BLaER1 (cell line): ENCODE measurements around the gene UTP18.
"Not testable (repeated sequence)": the region's sequence is repeated elsewhere in the genome, so short reads cannot be mapped to it uniquely, and the experiment has no call there.

ENCODE experiments used
- H3K27ac ChIP-seq: shearing (Covaris generic); formaldehyde crosslinking; 2 replicates; pipeline ENCODE4 v1.8.1; 2022
- H3K27me3 ChIP-seq: shearing (Covaris generic); formaldehyde crosslinking; 2 replicates; pipeline ENCODE4 v1.8.1; 2022
- H3K36me3 ChIP-seq: shearing (Covaris generic); formaldehyde crosslinking; 2 replicates; pipeline ENCODE4 v1.8.1; 2022
- H3K4me1 ChIP-seq: shearing (Covaris generic); formaldehyde crosslinking; 2 replicates; pipeline ENCODE4 v1.8.1; 2022
- H3K4me2 ChIP-seq: shearing (Covaris generic); formaldehyde crosslinking; 2 replicates; pipeline ENCODE4 v1.8.1; 2022
- H3K4me3 ChIP-seq: shearing (Covaris generic); formaldehyde crosslinking; 2 replicates; pipeline ENCODE4 v1.8.1; 2022
- H3K9ac ChIP-seq: shearing (Covaris generic); formaldehyde crosslinking; 2 replicates; pipeline ENCODE4 v1.8.1; 2022
- H3K9me3 ChIP-seq: shearing (Covaris generic); formaldehyde crosslinking; 2 replicates; pipeline ENCODE4 v1.8.1; 2022
- H4K20me1 ChIP-seq: shearing (Covaris generic); formaldehyde crosslinking; 2 replicates; pipeline ENCODE4 v1.8.1; 2022
- Cebpa-rat ChIP-seq: shearing (Covaris generic); IDR thresholded peaks from 2 replicates; pipeline ENCODE4 v1.8.1; 2022

UTP18 gene

DNA sequence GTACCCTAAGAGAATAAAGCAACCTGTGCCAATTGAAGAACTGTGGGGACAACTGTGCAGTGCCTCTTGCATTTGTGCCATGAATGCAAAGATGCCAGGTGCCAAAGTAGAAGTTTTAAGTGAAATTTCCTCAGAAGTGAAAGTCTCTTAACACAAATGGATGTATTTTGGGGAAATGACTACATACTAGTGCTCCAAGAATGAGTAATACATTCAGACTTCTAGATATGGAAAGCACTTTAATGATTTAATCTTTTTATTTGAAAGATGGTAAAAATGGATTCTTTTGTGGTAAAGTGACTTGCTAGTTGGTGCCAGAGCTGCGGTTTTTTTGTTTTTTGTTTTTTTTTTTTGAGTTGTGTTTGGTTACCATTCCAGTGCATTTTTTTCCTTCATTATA lies 15.0 kb downstream of the UTP18 start:
- no peak overlapping the region for H3K4me2 ChIP-seq
- H3K4me1 ChIP-seq: no peaks in the 10 kb centered on the region
- peaks cover 49% of the 10 kb centered on the region for H4K20me1 ChIP-seq
- peaks cover 99% of the 10 kb centered on the region for H3K36me3 ChIP-seq
- TF ChIP-seq Cebpa-rat: no peak
- no peak overlapping the region for H3K9ac ChIP-seq
- H3K9me3 ChIP-seq: no peaks in the 10 kb centered on the region
- H3K27me3 ChIP-seq: no peaks in the 10 kb centered on the region
- H3K4me3 ChIP-seq: no peak overlapping the region
- no peak overlapping the region for H3K27ac ChIP-seq

DNA sequence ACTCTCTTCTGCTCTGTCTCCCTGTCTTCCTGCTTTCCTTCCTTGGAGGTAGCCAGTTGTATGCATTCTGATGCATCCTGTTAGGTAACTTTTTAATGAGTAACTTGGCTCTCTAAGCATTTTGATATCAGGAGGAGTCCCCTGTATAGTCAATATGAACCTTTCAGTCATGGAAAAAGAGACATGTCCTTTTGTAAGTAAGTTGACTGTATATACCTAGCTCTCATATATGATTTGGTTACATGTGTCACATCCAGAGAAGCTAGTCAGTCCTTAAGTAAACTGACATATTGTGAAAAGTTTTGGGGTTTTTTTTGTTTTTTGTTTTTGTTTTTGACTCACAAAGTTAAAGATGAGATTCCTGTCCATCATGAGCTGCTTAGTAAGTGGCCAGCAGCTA lies 18.8 kb downstream of the UTP18 start:
- H3K9ac ChIP-seq: no peak overlapping the region
- H4K20me1 ChIP-seq: peaks cover 23% of the 10 kb centered on the region; the same call in 1 of the 2 replicates
- TF ChIP-seq Cebpa-rat: no peak
- H3K4me3 ChIP-seq: no peak overlapping the region
- H3K36me3 ChIP-seq: peaks cover 85% of the 10 kb centered on the region
- no peak overlapping the region for H3K4me2 ChIP-seq
- no peaks in the 10 kb centered on the region for H3K27me3 ChIP-seq
- no peak overlapping the region for H3K27ac ChIP-seq
- peaks cover 10% of the 10 kb centered on the region for H3K4me1 ChIP-seq
- no peaks in the 10 kb centered on the region for H3K9me3 ChIP-seq

DNA sequence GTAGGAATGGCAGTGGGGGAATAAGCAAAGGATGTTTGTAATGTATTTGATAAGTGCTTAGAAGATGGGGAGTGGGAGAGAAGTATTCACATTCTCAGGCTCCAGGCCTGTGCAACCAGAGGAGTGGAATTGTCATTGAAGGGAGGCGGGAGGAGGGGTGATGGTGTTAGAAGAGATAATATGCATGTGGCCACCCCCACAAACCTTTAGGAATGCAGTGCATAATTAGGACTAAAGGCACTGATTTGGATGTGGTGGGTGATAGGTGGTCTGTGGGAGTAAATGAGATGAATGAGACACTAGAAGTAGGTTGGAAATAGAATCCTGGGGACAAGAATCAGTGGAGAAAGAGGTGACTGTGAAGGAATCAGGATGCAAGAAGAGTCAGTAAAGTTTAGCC lies 27.1 kb downstream of the UTP18 start:
- Histone ChIP-seq H3K36me3 (peaks cover 98% of the 10 kb centered on the region), H3K27me3 (no peaks in the 10 kb centered on the region), H3K4me2 (no peak overlapping the region), H3K4me1 (no peaks in the 10 kb centered on the region), H3K9ac (no peak overlapping the region), H3K9me3 (no peaks in the 10 kb centered on the region), H4K20me1 (peaks cover 25% of the 10 kb centered on the region; the same call in 1 of the 2 replicates), H3K4me3 (no peak overlapping the region), H3K27ac (no peak overlapping the region)
- no peak for TF ChIP-seq Cebpa-rat

DNA sequence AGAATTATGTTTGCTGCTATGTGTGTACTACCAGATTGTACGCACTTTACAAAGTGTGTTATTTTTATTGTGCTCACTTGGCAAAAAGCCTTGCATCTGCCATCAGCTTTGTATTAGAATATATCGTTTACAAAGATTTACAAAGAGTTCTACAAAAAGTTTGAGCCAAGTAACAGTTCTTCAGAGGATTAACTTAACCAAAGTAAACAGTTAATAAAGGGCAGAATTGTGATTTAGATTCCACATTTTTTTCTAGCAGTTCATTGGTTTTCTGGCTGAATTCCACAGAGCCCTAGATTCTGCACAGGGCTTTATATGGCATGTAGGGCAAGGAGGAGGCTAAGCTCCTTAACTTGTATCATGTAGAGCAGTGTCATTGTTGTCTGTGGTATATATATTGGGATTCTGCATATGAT lies 29.4 kb downstream of the UTP18 start:
- H3K27ac ChIP-seq: no peak overlapping the region
- no peaks in the 10 kb centered on the region for H3K4me1 ChIP-seq
- H3K9ac ChIP-seq: no peak overlapping the region
- H3K36me3 ChIP-seq: peaks cover 97% of the 10 kb centered on the region
- H3K9me3 ChIP-seq: peaks cover 9% of the 10 kb centered on the region
- H3K27me3 ChIP-seq: no peaks in the 10 kb centered on the region
- no peak overlapping the region for H3K4me3 ChIP-seq
- no peak for TF ChIP-seq Cebpa-rat
- peaks cover 13% of the 10 kb centered on the region; the same call in 1 of the 2 replicates for H4K20me1 ChIP-seq
- no peak overlapping the region for H3K4me2 ChIP-seq

DNA sequence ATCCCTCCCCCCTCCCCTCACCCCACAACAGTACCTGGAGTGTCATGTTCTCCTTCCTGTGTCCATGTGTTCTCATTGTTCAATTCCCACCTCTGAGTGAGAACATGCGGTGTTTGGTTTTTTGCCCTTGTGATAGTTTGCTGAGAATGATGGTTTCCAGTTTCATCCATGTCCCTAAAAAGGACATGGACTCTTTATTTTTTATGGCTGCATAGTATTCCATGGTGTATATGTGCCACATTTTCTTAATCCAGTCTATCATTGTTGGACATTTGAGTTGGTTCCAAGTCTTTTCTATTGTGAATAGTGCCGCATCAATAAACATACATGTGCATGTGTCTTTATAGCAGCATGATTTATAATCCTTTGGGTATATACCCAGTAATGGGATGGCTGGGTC lies 34.0 kb downstream of the UTP18 start:
- not testable (repeated sequence) for H3K9me3 ChIP-seq, H3K27ac ChIP-seq, H3K9ac ChIP-seq, H3K27me3 ChIP-seq, H3K4me1 ChIP-seq, H3K4me3 ChIP-seq, H3K4me2 ChIP-seq
- peaks cover 85% of the 10 kb centered on the region for H3K36me3 ChIP-seq
- H4K20me1 ChIP-seq: peaks cover 25% of the 10 kb centered on the region

DNA sequence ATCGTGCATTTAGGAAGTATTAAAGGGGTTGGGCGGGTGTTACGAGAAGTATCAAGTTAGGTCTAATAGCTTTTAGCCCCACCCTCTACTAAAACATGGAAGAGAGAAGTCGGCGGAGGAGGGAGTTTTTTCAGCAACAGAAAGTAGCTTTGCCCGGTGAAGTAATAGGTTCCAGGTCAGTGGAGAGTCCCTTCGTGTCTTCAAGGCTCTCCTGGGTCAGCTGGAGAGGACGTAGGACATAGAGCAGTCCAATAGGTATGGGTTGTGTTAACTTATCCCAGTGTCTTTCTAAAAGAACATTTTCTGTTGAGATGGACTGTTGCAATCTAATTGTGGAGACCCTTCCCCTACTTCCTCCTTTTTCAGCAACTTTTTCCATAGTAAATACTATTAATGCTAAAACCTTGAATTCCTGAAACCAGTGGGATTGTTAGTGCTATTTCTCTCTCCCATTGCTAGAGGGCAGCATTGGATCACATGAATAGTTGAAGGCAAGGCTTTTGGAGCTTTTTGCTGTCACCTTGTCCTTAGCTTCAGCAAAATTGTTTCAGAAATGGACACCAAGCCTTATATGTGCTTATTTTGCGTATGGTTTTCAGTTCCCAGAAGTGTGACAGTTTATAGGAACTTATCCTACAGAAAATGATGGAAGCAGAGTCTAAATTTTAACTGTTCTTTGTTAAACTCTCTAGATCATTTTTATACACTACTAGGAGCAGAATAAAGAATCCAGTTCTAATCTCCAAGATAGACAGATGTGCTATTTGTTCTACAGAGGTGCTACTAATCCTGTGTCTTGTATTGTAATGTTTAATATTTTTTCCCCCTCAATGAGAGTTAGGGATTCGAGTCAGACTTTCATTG lies 38.4 kb downstream of the UTP18 start:
- Histone ChIP-seq H3K4me2 (no peak overlapping the region), H3K4me3 (no peak overlapping the region), H3K27me3 (no peaks in the 10 kb centered on the region), H3K9ac (no peak overlapping the region), H3K27ac (no peak overlapping the region), H3K9me3 (peaks cover 8% of the 10 kb centered on the region), H4K20me1 (peaks cover 25% of the 10 kb centered on the region), H3K4me1 (no peaks in the 10 kb centered on the region), H3K36me3 (peaks cover 59% of the 10 kb centered on the region)
- no peak for TF ChIP-seq Cebpa-rat

DNA sequence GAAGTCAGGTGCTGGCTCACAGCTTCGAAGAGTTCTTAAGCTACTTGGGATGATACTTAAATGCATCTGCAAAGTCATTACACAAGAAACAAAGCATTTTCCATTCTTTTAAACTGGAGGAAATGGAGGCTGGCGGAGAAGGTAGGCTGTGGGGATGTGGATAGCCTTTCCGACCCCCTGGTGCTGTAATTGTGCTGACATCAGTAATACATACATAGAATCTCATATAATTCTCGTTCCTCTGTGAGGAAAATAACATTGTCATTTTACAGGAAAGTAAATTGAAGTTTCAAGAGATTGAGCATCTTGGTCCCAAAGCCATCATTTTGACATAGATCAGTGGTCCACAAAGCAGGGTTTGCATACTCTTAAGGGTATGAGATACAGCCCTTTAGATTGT lies 39.5 kb downstream of the UTP18 start:
- H3K4me2 ChIP-seq: no peak overlapping the region
- H3K36me3 ChIP-seq: peaks cover 51% of the 10 kb centered on the region

DNA sequence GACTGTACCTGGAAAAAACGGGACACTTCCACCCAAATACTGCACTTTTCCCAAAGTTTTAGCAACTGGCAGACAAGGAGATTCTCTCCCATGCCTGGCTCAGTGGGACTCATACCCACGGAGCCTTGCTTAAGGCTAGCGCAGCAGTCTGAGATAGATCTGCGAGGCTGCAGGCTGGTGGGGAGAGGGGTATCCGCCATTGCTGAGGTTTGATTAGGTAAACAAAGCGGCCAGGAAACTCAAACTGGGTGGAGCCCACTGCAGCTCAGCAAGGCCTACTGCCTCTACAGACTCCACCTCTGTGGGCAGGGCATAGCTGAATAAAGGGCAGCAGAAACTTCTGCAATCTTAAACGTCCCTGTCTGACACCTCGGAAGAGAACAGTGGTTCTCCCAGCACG lies 44.8 kb downstream of the UTP18 start:
- Histone ChIP-seq H3K36me3 (peaks cover 18% of the 10 kb centered on the region; the same call in 1 of the 2 replicates), H3K4me3 (no peak overlapping the region), H3K9me3 (peaks cover 15% of the 10 kb centered on the region), H3K4me1 (no peaks in the 10 kb centered on the region), H3K4me2 (no peak overlapping the region), H4K20me1 (no peaks in the 10 kb centered on the region), H3K27ac (no peak overlapping the region), H3K9ac (no peak overlapping the region), H3K27me3 (no peaks in the 10 kb centered on the region)
- TF ChIP-seq Cebpa-rat: no peak

More for the DNA sequence above, 39.5 kb downstream of the UTP18 start:
- Histone ChIP-seq H4K20me1 (peaks cover 25% of the 10 kb centered on the region), H3K27me3 (no peaks in the 10 kb centered on the region), H3K9ac (no peak overlapping the region), H3K27ac (no peak overlapping the region), H3K4me1 (no peaks in the 10 kb centered on the region), H3K9me3 (peaks cover under 1% of the 10 kb centered on the region), H3K4me3 (no peak overlapping the region)
- no peak for TF ChIP-seq Cebpa-rat

DNA sequence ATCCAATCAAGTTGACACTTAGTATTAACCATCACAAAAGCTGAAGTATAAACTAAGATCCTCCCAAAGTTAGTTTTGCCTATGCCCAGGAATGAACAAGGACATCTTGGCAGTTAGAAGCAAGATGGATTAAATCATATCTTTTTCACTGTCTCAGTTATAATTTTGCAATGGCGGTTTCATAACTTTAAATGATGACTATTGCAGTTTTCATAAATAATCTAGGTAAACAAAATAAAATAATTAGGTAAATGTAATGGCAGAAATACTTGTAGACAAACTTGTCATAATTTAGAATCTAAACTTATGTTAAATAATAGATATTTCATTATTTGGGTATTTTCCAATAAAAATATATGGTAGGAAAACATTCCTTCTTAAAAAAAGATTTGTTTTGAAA lies 51.7 kb downstream of the UTP18 start:
- not testable (repeated sequence) for H3K27ac ChIP-seq, H3K4me2 ChIP-seq, H3K9ac ChIP-seq, H3K4me1 ChIP-seq, H3K4me3 ChIP-seq, H4K20me1 ChIP-seq, H3K27me3 ChIP-seq, H3K36me3 ChIP-seq
- peaks cover 34% of the 10 kb centered on the region for H3K9me3 ChIP-seq

DNA sequence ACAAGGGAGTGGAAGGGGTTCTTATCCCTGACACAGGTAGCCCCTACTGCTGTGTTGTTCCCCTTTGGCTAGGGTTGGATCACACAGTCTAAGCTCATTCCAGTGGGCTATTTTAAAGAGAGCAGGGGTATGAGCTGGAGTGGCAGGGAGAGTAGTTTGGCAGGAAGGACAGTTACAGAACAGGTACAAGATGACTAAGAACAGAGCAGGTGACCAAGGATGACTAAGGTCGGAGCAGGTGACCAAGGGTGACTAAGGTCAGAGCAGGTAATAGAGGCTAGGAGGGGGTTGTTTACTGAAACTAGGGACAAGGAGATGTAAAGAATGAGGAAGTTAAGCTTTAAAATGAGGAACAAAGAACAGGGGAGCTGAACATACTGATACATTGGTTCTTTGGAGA lies 58.8 kb downstream of the UTP18 start:
- no peaks in the 10 kb centered on the region for H3K4me1 ChIP-seq
- no peak overlapping the region for H3K27ac ChIP-seq
- H3K27me3 ChIP-seq: no peaks in the 10 kb centered on the region
- no peak overlapping the region for H3K4me2 ChIP-seq
- H3K9me3 ChIP-seq: peaks cover 58% of the 10 kb centered on the region
- H3K9ac ChIP-seq: no peak overlapping the region
- no peaks in the 10 kb centered on the region; the same call in 1 of the 2 replicates for H3K36me3 ChIP-seq
- H4K20me1 ChIP-seq: no peaks in the 10 kb centered on the region
- TF ChIP-seq Cebpa-rat: no peak
- no peak overlapping the region for H3K4me3 ChIP-seq
